Trophoblast cell (in vitro differentiated cells and primary cell): Measurements from ENCODE around the gene CPA4.

Source experiments
- DNase-seq, 2 donors: peaks; one replicate each; pipeline ENCODE4 v3.0.0-alpha.2; 2016
- H2AFZ ChIP-seq: 2 replicates; pipeline ENCODE4 v1.6.1; 2013; ENCODE audit warnings: low read length, moderate library complexity, mild to moderate bottlenecking; ENCODE audit not compliant: insufficient read depth, poor library complexity
- H2AK5ac ChIP-seq: 2 replicates; pipeline ENCODE4 v1.6.1; 2013; ENCODE audit warnings: mild to moderate bottlenecking, low read length
- H2BK120ac ChIP-seq: 2 replicates; pipeline ENCODE4 v1.6.1; 2013; ENCODE audit warnings: low read length, mild to moderate bottlenecking, moderate library complexity; ENCODE audit not compliant: insufficient read depth, poor library complexity
- H2BK12ac ChIP-seq: 2 replicates; pipeline ENCODE4 v1.6.1; 2013; ENCODE audit warnings: mild to moderate bottlenecking, low read length, moderate library complexity
- H2BK5ac ChIP-seq: 2 replicates; pipeline ENCODE4 v1.6.1; 2013; ENCODE audit warnings: low read length, low read depth, moderate library complexity, mild to moderate bottlenecking; ENCODE audit not compliant: poor library complexity
- H3K14ac ChIP-seq: 2 replicates; pipeline ENCODE4 v1.6.1; 2013; ENCODE audit warnings: mild to moderate bottlenecking, low read length
- H3K18ac ChIP-seq: 2 replicates; pipeline ENCODE4 v1.6.1; 2013; ENCODE audit warnings: mild to moderate bottlenecking, low read length
- H3K23ac ChIP-seq: 2 replicates; pipeline ENCODE4 v1.6.1; 2013; ENCODE audit warnings: low read length
- H3K27ac ChIP-seq: 2 replicates; pipeline ENCODE4 v1.5.1; 2013; ENCODE audit warnings: low read depth, mild to moderate bottlenecking, inconsistent platforms, low read length, moderate library complexity
- H3K27me3 ChIP-seq: 2 replicates; pipeline ENCODE4 v1.6.1; 2013; ENCODE audit warnings: inconsistent platforms, mild to moderate bottlenecking, low read length, moderate library complexity; ENCODE audit not compliant: insufficient read depth
- H3K36me3 ChIP-seq, 2 experiments: 1 replicate in 1 of 2; 2 replicates in 1 of 2; pipeline ENCODE4 v1.6.1; 2013; ENCODE audit warnings: low read length in 2 of 2, mild to moderate bottlenecking in 2 of 2, moderate library complexity in 1 of 2; ENCODE audit not compliant: insufficient read depth in 2 of 2, control insufficient read depth in 1 of 2
- H3K4ac ChIP-seq: 2 replicates; pipeline ENCODE4 v1.6.1; 2013; ENCODE audit warnings: low read depth, mild to moderate bottlenecking, low read length, moderate library complexity
- H3K4me1 ChIP-seq, 2 experiments: 1 replicate in 1 of 2; 2 replicates in 1 of 2; pipeline ENCODE4 v1.6.1; 2013; ENCODE audit warnings: low read length in 2 of 2, mild to moderate bottlenecking in 2 of 2, moderate library complexity in 1 of 2; ENCODE audit not compliant: insufficient read depth in 2 of 2, control insufficient read depth in 1 of 2
- H3K4me2 ChIP-seq: 2 replicates; pipeline ENCODE4 v1.6.1; 2013; ENCODE audit warnings: inconsistent platforms, mild to moderate bottlenecking, low read length, moderate library complexity
- H3K4me3 ChIP-seq: 2 replicates; pipeline ENCODE4 v1.5.1; 2013; ENCODE audit warnings: mild to moderate bottlenecking, low read depth, low read length, inconsistent platforms
- H3K79me1 ChIP-seq: one replicate; pipeline ENCODE4 v1.6.1; 2013; ENCODE audit warnings: low read length
- H3K79me2 ChIP-seq: 2 replicates; pipeline ENCODE4 v1.6.1; 2013; ENCODE audit warnings: low read length, mild to moderate bottlenecking; ENCODE audit not compliant: control insufficient read depth, insufficient read depth, poor library complexity
- H3K9ac ChIP-seq: 2 replicates; pipeline ENCODE4 v1.6.1; 2013; ENCODE audit warnings: mild to moderate bottlenecking, low read length
- H3K9me3 ChIP-seq: 2 replicates; pipeline ENCODE4 v1.6.1; 2013; ENCODE audit warnings: low read depth, mild to moderate bottlenecking, control low read depth, inconsistent platforms, low read length; ENCODE audit not compliant: insufficient read depth
- H4K12ac ChIP-seq: 2 replicates; pipeline ENCODE4 v1.6.1; 2013; ENCODE audit warnings: low read depth, mild to moderate bottlenecking, low read length, moderate library complexity
- H4K8ac ChIP-seq: 2 replicates; pipeline ENCODE4 v1.6.1; 2013; ENCODE audit warnings: low read depth, mild to moderate bottlenecking, low read length, moderate library complexity
- H4K91ac ChIP-seq: one replicate; pipeline ENCODE4 v1.6.1; 2013; ENCODE audit warnings: low read depth, mild to moderate bottlenecking, low read length, moderate library complexity
- WGBS: extraction: QIAGEN DNeasy Blood & Tissue Kit; methylation state at CpG from one replicate; pipeline ENCODE4 v1.1.7; 2013; ENCODE audit warnings: missing lambda C conversion rate; ENCODE audit not compliant: insufficient read length, insufficient coverage; ENCODE audit errors: extremely low coverage; 5-methylcytosine and 5-hydroxymethylcytosine counted together

The CPA4 gene

GRCh38 chr7:130369831-130370550 lies 77.0 kb downstream of the CPA4 start:
- Histone ChIP-seq H3K79me2 (peaks cover 17% of the 10 kb centered on the region), H3K4me1 (peaks cover 42 to 52% of the 10 kb centered on the region in 2 experiments), H3K9ac (no peak overlapping the region), H3K4ac (peak overlapping the region; percentile 27), H3K9me3 (no peaks in the 10 kb centered on the region), H2AK5ac (peak overlapping the region; percentile 86), H3K18ac (peak overlapping the region; percentile 25), H2BK120ac (peak overlapping the region; percentile 83), H2BK5ac (peak overlapping the region; percentile 74), H3K14ac (peak overlapping the region; percentile 55), H4K91ac (peak overlapping the region; percentile 64), H3K79me1 (peaks cover 63% of the 10 kb centered on the region), H3K4me3 (no peak overlapping the region), H3K23ac (no peak overlapping the region), H2BK12ac (peak overlapping the region; percentile 86), H4K12ac (no peak overlapping the region), H3K27ac (peak overlapping the region; percentile 44), H3K27me3 (no peaks in the 10 kb centered on the region), H2AFZ (peak overlapping the region; percentile 50), H3K4me2 (no peak overlapping the region), H3K36me3 (no peaks in the 10 kb centered on the region), H4K8ac (peak overlapping the region; percentile 60)
- WGBS = no CpG with 5 or more reads among the region's 3 CpGs
- no peak for DNase-seq

- peak overlapping the region; percentile 63 for H3K14ac ChIP-seq
- peak overlapping the region; percentile 3 for H2BK5ac ChIP-seq
- WGBS = no CpG with 5 or more reads among the region's 3 CpGs
- H3K27ac ChIP-seq = no peak overlapping the region
- H2AK5ac ChIP-seq = peak overlapping the region; percentile 11
- H3K9me3 ChIP-seq = peaks cover 3% of the 10 kb centered on the region
- H2BK12ac ChIP-seq = peak overlapping the region; percentile 59
- H3K9ac ChIP-seq = no peak overlapping the region
- peaks cover 36 to 46% of the 10 kb centered on the region in 2 experiments for H3K4me1 ChIP-seq
- no peak overlapping the region for H3K4me2 ChIP-seq
- no peaks in the 10 kb centered on the region for H3K27me3 ChIP-seq
- H4K12ac ChIP-seq = no peak overlapping the region
- peak overlapping the region; percentile 40 for H2BK120ac ChIP-seq
- peak overlapping the region; percentile 50 for H3K4ac ChIP-seq
- H4K91ac ChIP-seq = peak overlapping the region; percentile 86
- DNase-seq = no peak
- peak overlapping the region; percentile 72 for H3K18ac ChIP-seq
- peak overlapping the region; percentile 75 for H4K8ac ChIP-seq
- H3K4me3 ChIP-seq = no peak overlapping the region
- H3K79me2 ChIP-seq = peaks cover 17% of the 10 kb centered on the region
- H3K79me1 ChIP-seq = peaks cover 63% of the 10 kb centered on the region
- H3K23ac ChIP-seq = no peak overlapping the region
- H2AFZ ChIP-seq = no peak overlapping the region
- no peaks in the 10 kb centered on the region for H3K36me3 ChIP-seq
These were observed 78.1 kb downstream of the CPA4 start for GRCh38 chr7:130371046-130371445.

DNA sequence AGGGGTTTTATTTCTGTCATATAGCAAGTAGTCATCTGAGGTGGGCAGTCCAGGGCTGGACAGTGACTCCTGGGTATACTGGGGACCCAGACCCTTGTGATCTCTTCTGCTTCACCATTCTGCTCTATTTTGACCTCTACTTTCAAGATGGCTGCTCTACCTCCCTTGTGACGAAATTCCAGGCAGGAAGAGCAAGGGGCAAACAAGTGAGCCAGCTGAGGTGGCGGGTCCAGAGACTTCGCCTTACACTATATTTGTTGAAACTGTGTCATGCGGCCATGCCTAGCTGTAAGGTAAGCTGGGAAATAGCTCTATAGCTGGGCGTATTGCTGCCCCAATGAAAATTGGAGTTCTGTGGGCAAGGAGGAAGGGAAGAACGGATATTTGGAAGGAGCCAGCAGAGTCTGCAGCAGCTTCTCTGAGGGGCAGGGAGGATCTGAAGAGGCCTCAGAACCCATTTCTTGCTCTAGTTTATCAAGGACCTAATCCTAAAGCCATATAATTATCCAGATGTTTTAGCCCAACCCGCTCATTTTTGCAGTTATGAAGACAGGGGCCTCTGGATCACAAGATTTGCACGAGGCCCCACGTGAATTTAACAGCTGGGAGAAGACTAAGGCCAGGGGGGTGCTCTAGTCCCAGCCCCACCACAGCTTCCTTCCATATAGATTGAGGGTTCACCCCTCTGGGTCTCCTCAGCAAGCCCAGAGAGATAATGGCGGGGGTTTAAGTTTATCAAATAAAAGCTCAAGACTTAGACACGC lies 79.6 kb downstream of the CPA4 start:
- WGBS = no CpG with 5 or more reads among the region's 11 CpGs

More for the DNA sequence above, 79.6 kb downstream of the CPA4 start:
- peaks cover 17% of the 10 kb centered on the region for H3K79me2 ChIP-seq
- H3K18ac ChIP-seq = peak overlapping the region; percentile 72
- no peaks in the 10 kb centered on the region for H3K36me3 ChIP-seq
- no peak overlapping the region for H3K4me3 ChIP-seq
- no peak overlapping the region for H3K23ac ChIP-seq
- no peak overlapping the region for H3K9ac ChIP-seq
- peak overlapping the region; percentile 81 for H2BK120ac ChIP-seq
- no peak for DNase-seq
- peaks cover 10% of the 10 kb centered on the region for H3K9me3 ChIP-seq
- H4K91ac ChIP-seq = peak overlapping the region; percentile 86
- H2BK12ac ChIP-seq = peak overlapping the region; percentile 70
- H2AFZ ChIP-seq = peak overlapping the region; percentile 14
- peak overlapping the region; percentile 81 for H2AK5ac ChIP-seq
- peak overlapping the region; percentile 80 for H3K14ac ChIP-seq
- peak overlapping the region; percentile 97 for H2BK5ac ChIP-seq
- peak overlapping the region; percentile 62 for H3K4ac ChIP-seq
- peaks cover 57% of the 10 kb centered on the region for H3K79me1 ChIP-seq
- H3K4me2 ChIP-seq = no peak overlapping the region
- H4K8ac ChIP-seq = peak overlapping the region; percentile 20
- peaks cover 32 to 39% of the 10 kb centered on the region in 2 experiments for H3K4me1 ChIP-seq
- peak overlapping the region; percentile 100 for H3K27ac ChIP-seq
- H3K27me3 ChIP-seq = no peaks in the 10 kb centered on the region
- no peak overlapping the region for H4K12ac ChIP-seq
